Liver (tissue), 2 donors: ENCODE data around the gene SDHB.

ENCODE experiments used
- CTCF ChIP-seq: fragments of 150-350 bp; IDR thresholded peaks from 2 replicates; pipeline ENCODE4 v1.5.1; 2017; ENCODE audit warnings: improper control_type of control experiment, low read depth, low read length; ENCODE audit not compliant: missing input control
- YY1 ChIP-seq: IDR thresholded peaks from 2 replicates; pipeline ENCODE4 v1.6.1; 2016; ENCODE audit warnings: antibody characterized with exemption, mild to moderate bottlenecking
- donor health status: healthy.

DNA sequence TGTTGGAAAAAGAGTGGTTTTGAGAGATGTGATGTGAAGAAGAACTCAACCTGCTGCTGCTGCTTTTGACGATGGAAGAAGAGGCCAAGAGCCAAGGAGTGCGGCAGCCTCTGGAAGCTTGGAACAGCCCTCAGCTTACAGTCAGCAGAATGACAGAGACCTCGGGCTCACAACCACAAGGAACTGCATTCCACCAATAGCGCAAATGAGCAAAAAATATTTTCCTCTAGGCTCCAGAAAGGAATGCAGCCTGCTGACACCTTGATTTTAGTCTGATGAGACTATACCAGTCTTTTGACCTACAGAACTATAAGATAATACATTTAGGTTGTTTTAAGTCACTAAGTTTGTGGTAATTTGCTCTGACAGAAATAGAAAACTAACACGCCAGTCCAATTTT lies 10.2 kb downstream of the SDHB start:
- TF ChIP-seq YY1 (no peak), CTCF (no peak)
